B cell (primary cell): Measurements from ENCODE around the gene SARM1. TPM values are rescaled to one million over a fixed set of nuclear protein-coding genes. Genes with fewer than 3 reads are reported as not detected.

Experiments used
- ATAC-seq: fragments of 200-7000 bp; cut with Tn5 transposase; one replicate; pipeline ENCODE4 v1.10.0; 2021; ENCODE audit warnings: low read depth, mild to moderate bottlenecking, moderate number of reproducible peaks, moderate library complexity
- CTCF ChIA-PET: fragments of 350-600 bp; sonication (Branson Sonifier 250); formaldehyde crosslinking; loops from one replicate; lab custom pipeline; 2021; ENCODE audit warnings: antibody characterized with exemption, inconsistent platforms; lab: Charles Lee
- POLR2A ChIA-PET: fragments of 350-600 bp; sonication (Branson Sonifier 250); formaldehyde crosslinking; loops from one replicate; lab custom pipeline; 2021; ENCODE audit warnings: antibody characterized with exemption; lab: Charles Lee
- DNase-seq: peaks from one replicate; pipeline ENCODE4 v3.0.0; 2013
- H2AFZ ChIP-seq: 2 replicates; pipeline ENCODE4 v1.6.1; 2012; ENCODE audit warnings: mild to moderate bottlenecking, low read depth, low read length; ENCODE audit not compliant: insufficient read depth, poor library complexity, severe bottlenecking
- H3K27ac ChIP-seq, 2 donors: 1 replicate in 1 of 2; 2 replicates in 1 of 2; pipeline ENCODE4 v1.5.1; 2012 to 2013; ENCODE audit warnings: low read length in 2 of 2, mild to moderate bottlenecking in 2 of 2, moderate library complexity in 1 of 2
- H3K27me3 ChIP-seq, 4 experiments: fragments of 200-600 bp in 1 of 4; sonication (generic) in 1 of 4; replicated peaks in 1 of 4; 1 replicate in 2 of 4; 2 replicates in 2 of 4; pipeline versions ENCODE4 v1.6.1 to v1.7.0; 2013 to 2016; ENCODE audit warnings: low read length in 3 of 4, mild to moderate bottlenecking in 2 of 4, mixed read lengths in 1 of 4, moderate library complexity in 1 of 4; ENCODE audit not compliant: insufficient read depth in 4 of 4, control insufficient read depth in 3 of 4; ENCODE audit errors: control extremely low read depth in 1 of 4
- H3K36me3 ChIP-seq, 2 experiments: replicated peaks in 1 of 2; 1 replicate in 1 of 2; 2 replicates in 1 of 2; pipeline versions ENCODE4 v1.6.1 to v1.7.1; 2013; ENCODE audit warnings: low read length in 1 of 2; ENCODE audit not compliant: insufficient read depth in 2 of 2, control insufficient read depth in 1 of 2; ENCODE audit errors: control extremely low read depth in 1 of 2, extremely low read depth in 1 of 2
- H3K4me1 ChIP-seq, 2 donors: fragments of 200-600 bp in 1 of 2; sonication (generic) in 1 of 2; 1 replicate in 1 of 2; 2 replicates in 1 of 2; pipeline versions ENCODE4 v1.5.1 to v1.6.1; 2013 to 2017; ENCODE audit warnings: low read length in 2 of 2; ENCODE audit not compliant: control insufficient read depth in 2 of 2, insufficient read depth in 2 of 2
- H3K4me2 ChIP-seq: replicated peaks from 2 replicates; pipeline ENCODE3; 2012; ENCODE audit warnings: mild to moderate bottlenecking, low read depth, low read length; ENCODE audit not compliant: poor library complexity, severe bottlenecking
- H3K4me3 ChIP-seq, 5 experiments: fragments of 200-600 bp in 1 of 5; sonication (generic) in 1 of 5; 1 replicate in 3 of 5; 2 replicates in 2 of 5; pipeline versions ENCODE4 v1.5.1 to v1.7.0; 2011 to 2016; ENCODE audit warnings: low read length in 4 of 5, mild to moderate bottlenecking in 4 of 5, low read depth in 2 of 5, control low read depth in 1 of 5, moderate library complexity in 1 of 5; ENCODE audit not compliant: insufficient read depth in 1 of 5; ENCODE audit errors: control extremely low read depth in 1 of 5, extremely low read depth in 1 of 5
- H3K79me2 ChIP-seq: fragments of 200-600 bp; sonication (generic); one replicate; pipeline ENCODE4 v1.6.0; 2016; ENCODE audit warnings: low read length; ENCODE audit not compliant: control insufficient read depth, insufficient read depth
- H3K9ac ChIP-seq: fragments of 200-600 bp; sonication (generic); 2 replicates; pipeline ENCODE4 v1.6.1; 2017; ENCODE audit warnings: mild to moderate bottlenecking, low read length, moderate library complexity
- H3K9me3 ChIP-seq, 3 donors: one replicate each; pipeline versions ENCODE4 v1.6.1 to v1.7.1; 2013; ENCODE audit warnings: low read length in 2 of 3; ENCODE audit not compliant: control insufficient read depth in 2 of 3, insufficient read depth in 1 of 3; ENCODE audit errors: control extremely low read depth in 1 of 3
- H4K20me1 ChIP-seq: 2 replicates; pipeline ENCODE4 v1.6.0; 2012; ENCODE audit warnings: mild to moderate bottlenecking, low read length; ENCODE audit not compliant: insufficient read depth, control insufficient read depth, poor library complexity, severe bottlenecking
- H3K27ac Mint-ChIP-seq: one replicate; pipeline ENCODE4 v1.8.0; 2021; ENCODE audit warnings: mixed read lengths
- H3K27me3 Mint-ChIP-seq: one replicate; pipeline ENCODE4 v1.8.0; 2021; ENCODE audit warnings: mixed read lengths
- H3K4me1 Mint-ChIP-seq: one replicate; pipeline ENCODE4 v1.8.0; 2021; ENCODE audit warnings: mixed read lengths
- H3K4me3 Mint-ChIP-seq: one replicate; pipeline ENCODE4 v1.8.0; 2021; ENCODE audit warnings: mixed read lengths
- H3K9me3 Mint-ChIP-seq: one replicate; pipeline ENCODE4 v1.8.0; 2022; ENCODE audit warnings: mixed read lengths; ENCODE audit not compliant: insufficient read depth
- EZH2 ChIP-seq: IDR thresholded peaks from 2 replicates; pipeline ENCODE4 v1.6.1; 2012; ENCODE audit warnings: borderline replicate concordance, low read depth, mild to moderate bottlenecking, moderate library complexity, low read length; ENCODE audit not compliant: insufficient read depth, poor library complexity, severe bottlenecking
- WGBS: methylation state at CpG from one replicate; pipeline ENCODE4 v1.1.5; 2013; ENCODE audit warnings: missing lambda C conversion rate; ENCODE audit not compliant: insufficient coverage; 5-methylcytosine and 5-hydroxymethylcytosine counted together
- intact Hi-C: fragments of 100-400 bp; cut with micrococcal nuclease; formaldehyde crosslinking; loops from one replicate; pipeline ENCODE4 v1.10.0; 2022
- polyA plus RNA-seq: library from polyadenylated mRNA; depleted of rRNA; stranded (reverse); fragments of >200 nt; gene quantifications from 2 replicates; pipeline ENCODE4 v1.2.3, GENCODE V29; 2012
- total RNA-seq, 2 donors: library from RNA; stranded (reverse); fragments of 120-200 nt in 1 of 2; gene quantifications; 1 replicate in 1 of 2; 2 replicates in 1 of 2; pipeline versions ENCODE4 v1.2.3 to v1.2.4, GENCODE V29; 2013 to 2022
- TF ChIP-seq, protein P1 (sequence below): fragments of 200-600 bp; IDR thresholded peaks from one replicate; pipeline ENCODE4 v1.8.0; 2022; ENCODE audit warnings: antibody characterized with exemption, mild to moderate bottlenecking

The SARM1 gene
- total and polyA plus RNA-seq, 2 donors (not counting 1 experiment from before 2014, with no cell fraction given), result 22.5 to 32.8 TPM

DNA sequence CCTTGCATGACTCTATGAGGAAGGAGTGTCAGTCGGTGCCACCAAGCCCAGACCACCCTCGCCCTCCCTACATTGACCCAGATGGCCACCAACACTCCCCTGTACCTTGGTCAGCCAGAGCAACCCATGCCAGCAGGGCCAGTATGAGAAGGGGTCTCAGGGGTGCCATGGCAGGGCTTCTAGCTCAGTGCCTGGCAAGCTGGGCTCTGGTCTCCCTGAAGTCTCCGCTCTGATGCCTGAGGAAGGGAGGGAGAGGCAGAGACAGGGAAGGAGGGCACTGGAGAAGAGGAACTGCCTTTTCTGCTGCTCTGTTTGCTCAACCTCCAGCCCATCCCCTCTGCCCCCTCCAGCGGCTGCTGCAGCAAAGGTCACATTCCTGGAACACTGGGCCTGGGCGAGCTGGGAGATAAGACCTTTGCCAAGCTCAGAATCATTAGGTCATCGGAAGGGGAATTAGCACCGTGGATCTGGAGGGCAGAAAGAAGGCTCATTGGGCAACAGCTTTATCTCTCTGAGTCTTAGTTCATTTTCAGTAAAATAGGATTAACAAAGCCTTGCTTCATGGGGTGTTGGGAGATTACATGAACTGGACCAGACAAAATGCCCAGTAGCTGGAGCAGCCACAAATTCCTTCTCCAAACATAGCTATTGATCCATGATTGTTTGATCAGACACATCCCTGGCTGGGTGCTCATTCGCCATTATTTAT, 1.3 kb upstream of the SARM1 start, which contains the start of gene VTN:
Gene VTN (minus strand): TSS at position 273 of the 709 bp plus-strand sequence. CDS start 104 bp downstream, at position 169.
- WGBS, result 62% methylated on average over 7 of the region's 8 CpGs
- H3K9me3 Mint-ChIP-seq, result no peaks in the 10 kb centered on the region
- no peaks in the 10 kb centered on the region for H3K27me3 Mint-ChIP-seq
- intact Hi-C loops, result loop anchor here (2.0 to 5.0 kb wide), 2 partner anchors 15 to 37 kb away; partner anchors contain the start of gene SLC46A1
- no peak for ATAC-seq
- H3K4me3 ChIP-seq, result peak within 1 kb of the TSS in 4 of 5 experiments; percentile 73 to 81 (median 76)
- POLR2A ChIA-PET, result interaction anchor here (1.0 kb wide), 1 partner anchor 13 kb away, joined by 6 read pairs; the partner anchor contains the start of gene POLDIP2
- no peaks in the 10 kb centered on the region for H3K27me3 ChIP-seq
- H3K4me2 ChIP-seq, result peak within 1 kb of the TSS; percentile 92
- peak within 1 kb of the TSS; percentile 99 for H3K4me3 Mint-ChIP-seq
- peak within 1 kb of the TSS; percentile 53 to 71 for H3K27ac ChIP-seq
- H3K27ac Mint-ChIP-seq, result peak within 1 kb of the TSS; percentile 96
- H4K20me1 ChIP-seq, result peaks cover 22% of the 10 kb centered on the region
- peaks cover 14 to 23% of the 10 kb centered on the region in 2 donors for H3K4me1 ChIP-seq
- H3K4me1 Mint-ChIP-seq, result peaks cover 22% of the 10 kb centered on the region
- peaks cover 0 to 3% of the 10 kb centered on the region in 2 experiments for H3K36me3 ChIP-seq
- DNase-seq, result peak; percentile 26
- H3K9ac ChIP-seq, result peak within 1 kb of the TSS; percentile 71
- H2AFZ ChIP-seq, result peak within 1 kb of the TSS; percentile 88
- peaks cover 8% of the 10 kb centered on the region for H3K79me2 ChIP-seq
- no peaks in the 10 kb centered on the region for H3K9me3 ChIP-seq
- CTCF ChIA-PET, result interaction anchor here (1.0 to 3.8 kb wide), 3 partner anchors 12 to 46 kb away, joined by 3 to 19 read pairs (median 3); partner anchors contain the start of gene POLDIP2
- no peak for TF ChIP-seq EZH2
- TF ChIP-seq, protein P1, sequence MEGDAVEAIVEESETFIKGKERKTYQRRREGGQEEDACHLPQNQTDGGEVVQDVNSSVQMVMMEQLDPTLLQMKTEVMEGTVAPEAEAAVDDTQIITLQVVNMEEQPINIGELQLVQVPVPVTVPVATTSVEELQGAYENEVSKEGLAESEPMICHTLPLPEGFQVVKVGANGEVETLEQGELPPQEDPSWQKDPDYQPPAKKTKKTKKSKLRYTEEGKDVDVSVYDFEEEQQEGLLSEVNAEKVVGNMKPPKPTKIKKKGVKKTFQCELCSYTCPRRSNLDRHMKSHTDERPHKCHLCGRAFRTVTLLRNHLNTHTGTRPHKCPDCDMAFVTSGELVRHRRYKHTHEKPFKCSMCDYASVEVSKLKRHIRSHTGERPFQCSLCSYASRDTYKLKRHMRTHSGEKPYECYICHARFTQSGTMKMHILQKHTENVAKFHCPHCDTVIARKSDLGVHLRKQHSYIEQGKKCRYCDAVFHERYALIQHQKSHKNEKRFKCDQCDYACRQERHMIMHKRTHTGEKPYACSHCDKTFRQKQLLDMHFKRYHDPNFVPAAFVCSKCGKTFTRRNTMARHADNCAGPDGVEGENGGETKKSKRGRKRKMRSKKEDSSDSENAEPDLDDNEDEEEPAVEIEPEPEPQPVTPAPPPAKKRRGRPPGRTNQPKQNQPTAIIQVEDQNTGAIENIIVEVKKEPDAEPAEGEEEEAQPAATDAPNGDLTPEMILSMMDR, result no peak
